NCI-H526 treated with DMSO at 0.1 percent for 48 hours (cell line): Measurements from ENCODE around the gene FBXO39.
"Not testable (repeated sequence)": the region's sequence is repeated elsewhere in the genome, so short reads cannot be mapped to it uniquely, and the experiment has no call there.

ENCODE experiments used
- DNase-seq: peaks from one replicate; lab custom pipeline; 2025; lab: John Stamatoyannopoulos, UW

The FBXO39 gene

DNA sequence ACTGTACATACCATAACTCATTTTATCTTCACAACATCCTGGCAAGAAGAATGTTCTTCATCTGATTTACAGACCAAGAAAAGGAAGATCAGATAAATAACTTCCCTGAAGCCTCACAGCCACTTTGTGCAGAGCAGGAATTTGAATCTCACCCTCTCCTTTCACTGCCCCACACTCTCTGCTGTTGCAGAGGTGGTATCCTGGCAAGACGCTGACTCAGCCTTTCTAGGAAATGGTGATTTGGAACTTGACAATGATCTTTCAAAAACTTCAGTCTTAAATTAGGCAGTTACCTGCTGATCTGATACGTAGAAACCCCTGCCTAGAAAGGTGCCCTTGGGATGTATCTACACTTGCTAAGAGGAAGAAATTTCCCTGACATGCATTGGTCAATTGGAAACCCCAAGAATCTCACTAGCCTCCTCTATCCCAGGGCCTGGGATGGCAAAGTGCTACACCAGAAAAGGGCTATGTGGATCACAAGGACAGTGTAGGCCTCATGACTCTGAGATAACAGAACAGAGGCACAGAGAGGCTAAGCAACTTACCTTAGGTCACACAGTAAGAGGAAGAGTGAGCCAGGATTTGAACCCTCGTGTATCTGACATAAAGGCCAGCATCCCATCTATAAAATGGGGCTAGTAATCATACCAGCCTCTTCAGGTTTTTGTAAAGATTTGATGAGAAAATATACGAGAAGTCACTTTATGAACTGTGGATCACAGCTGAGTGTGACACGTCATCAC lies 17.9 kb downstream of the FBXO39 start:
- DNase-seq = no peak

DNA sequence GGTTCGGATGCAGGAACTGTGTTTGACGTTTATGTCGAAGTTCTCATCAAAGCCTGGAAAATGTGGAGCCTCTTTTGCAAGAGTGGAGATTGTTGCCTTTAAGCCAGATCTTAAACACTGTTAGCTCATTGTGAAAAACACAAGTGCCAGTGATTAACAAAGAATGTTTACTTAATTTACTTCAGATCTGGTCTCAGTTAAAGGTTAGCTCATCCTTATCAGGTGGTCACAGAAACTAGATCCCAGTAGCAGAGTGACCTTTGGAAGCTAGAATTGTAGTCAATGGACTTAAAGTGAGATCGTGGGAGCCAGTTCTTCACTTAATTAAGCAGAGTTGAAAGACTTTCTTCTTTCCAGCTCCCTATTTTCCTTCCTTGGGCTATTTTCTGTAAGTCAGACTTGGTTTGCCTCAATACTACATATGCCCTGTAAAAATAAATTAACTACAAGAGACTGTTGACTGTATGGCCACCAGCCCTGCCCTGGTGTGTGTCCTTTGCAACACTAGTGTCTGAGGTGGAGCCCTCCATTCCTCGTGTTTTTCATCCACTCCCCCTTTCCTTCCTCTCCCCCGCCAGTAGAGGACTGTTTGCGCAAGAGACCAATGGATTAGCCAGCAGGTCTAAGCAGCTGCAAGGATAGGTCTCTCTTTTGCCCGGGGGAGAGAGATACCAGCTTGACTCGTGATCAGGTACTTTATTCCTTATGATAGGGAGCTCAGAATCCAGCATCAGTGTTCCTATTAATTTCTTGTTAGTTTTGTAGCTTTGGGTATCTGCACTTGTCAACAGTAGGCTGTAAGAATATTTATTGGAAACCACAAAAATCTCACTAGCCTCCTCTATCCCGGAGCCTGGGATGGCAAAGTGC lies 20.2 kb downstream of the FBXO39 start:
- no peak for DNase-seq

DNA sequence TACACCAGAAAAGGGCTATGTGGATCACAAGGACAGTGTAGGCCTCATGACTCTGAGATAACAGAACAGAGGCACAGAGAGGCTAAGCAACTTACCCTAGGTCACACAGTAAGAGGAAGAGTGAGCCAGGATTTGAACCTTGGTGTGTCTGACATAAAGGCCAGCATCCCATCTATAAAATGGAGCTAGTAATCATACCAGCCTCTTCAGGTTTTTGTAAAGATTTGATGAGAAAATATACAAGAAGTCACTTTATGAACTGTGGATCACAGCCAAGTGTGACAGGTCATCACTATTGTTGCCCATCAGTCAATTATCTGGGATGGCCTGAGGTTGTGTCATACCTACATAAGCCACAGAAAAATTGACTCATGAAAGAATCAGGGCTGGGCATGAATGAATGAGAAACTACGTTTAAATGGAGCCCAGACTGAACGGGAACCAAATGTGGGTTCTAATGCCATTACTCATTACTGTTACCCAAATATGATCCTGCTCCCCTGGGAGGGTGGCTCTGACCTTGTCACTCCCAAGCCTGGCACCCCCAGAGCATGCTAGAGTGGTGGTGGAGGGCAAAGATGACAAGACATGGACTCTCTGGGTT lies 21.0 kb downstream of the FBXO39 start:
- DNase-seq = no peak

DNA sequence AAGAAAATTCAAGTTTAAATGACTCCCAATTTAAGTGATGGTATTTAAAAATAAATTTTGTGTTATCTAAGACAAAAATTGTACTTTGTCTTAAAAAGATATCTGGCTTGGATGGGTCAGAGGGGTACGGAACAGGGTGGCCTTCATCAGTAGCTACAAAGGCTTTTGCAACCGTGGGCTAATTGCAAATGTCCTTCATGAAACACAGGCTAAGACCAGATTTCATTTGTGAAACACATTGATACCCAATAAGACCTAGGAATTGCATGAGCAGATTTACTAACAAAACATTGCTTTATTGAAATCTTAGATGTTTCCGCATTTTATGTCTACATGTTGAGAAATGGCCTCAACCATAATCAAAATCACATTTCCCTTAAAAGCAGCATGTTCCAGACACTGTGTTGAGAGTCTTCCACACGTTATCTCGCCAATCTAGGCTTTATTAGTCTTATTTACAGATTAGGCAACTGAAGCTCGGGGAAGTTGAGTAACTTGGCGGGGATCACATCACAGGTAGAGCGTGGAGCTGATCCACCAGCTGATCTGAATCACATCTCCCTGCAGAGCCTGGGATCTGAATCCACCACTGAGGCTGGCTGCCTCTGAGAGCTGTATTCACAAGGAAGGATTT lies 21.8 kb downstream of the FBXO39 start:
- no peak for DNase-seq

DNA sequence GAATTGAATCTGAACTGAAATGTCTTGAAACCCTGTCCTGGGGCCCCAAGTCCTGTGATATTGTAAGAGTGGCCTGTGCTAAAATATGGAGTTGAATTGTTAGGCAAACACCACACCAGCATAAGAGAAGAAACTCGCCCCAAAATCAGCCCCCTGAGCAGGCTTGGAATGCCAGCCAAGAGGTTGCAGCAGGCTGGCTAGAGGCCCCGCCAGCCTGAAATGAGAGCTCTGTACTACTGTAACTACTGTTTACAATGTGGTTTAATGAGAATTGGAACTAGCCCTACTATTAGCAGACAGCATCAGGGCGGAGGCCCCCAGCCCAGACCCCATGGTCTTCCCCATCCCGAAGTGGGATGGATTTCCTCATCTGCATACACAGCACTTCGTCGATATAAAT lies 23.7 kb downstream of the FBXO39 start:
- DNase-seq = no peak

DNA sequence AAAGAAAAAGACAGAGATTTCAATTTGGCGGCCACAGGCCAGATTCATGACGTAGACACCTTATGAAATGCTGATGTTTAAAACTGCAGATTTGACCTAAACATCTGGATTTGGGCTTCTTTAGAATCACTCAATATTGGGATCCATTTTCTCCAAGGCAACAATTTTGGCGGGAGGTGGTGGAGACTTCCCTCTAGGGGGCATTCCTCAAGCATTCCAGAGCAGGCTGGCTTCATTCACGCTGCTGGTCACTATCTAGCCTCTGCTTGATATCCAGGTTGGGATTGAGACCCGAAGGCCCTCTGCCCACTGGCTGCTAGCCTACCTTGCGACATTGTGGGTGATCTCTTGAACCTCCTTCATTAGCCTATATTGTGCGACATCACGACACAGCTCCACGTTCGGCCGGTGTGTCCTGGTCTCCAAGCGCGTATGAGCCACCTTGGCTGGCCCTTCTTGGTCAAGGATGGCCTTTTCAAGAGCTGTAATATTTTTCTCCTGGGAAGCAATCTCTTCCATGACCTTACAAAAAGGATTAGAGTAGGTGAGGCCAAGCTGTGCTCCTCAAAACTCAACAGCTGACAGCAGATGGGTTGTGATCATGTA lies 24.5 kb downstream of the FBXO39 start:
- DNase-seq = no peak

DNA sequence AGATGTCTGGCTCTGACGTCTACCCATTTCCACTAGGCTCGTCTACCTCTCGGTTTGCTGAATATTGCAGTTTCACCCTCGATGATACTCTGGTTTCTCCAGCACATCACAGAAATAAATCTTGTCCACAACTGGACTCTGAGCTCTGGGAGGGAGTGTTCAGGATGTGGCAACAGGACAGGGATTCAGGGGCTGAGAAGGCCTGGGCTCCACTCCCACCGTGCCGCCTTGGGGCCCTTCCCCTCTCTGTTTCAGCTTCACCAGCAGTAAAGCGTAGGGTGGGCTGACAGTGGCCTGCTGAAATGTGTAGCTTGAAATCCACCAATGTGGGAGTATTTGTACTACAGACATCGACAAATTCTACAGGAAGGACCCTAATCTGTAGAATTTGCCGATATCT lies 35.5 kb downstream of the FBXO39 start:
- DNase-seq = no peak

DNA sequence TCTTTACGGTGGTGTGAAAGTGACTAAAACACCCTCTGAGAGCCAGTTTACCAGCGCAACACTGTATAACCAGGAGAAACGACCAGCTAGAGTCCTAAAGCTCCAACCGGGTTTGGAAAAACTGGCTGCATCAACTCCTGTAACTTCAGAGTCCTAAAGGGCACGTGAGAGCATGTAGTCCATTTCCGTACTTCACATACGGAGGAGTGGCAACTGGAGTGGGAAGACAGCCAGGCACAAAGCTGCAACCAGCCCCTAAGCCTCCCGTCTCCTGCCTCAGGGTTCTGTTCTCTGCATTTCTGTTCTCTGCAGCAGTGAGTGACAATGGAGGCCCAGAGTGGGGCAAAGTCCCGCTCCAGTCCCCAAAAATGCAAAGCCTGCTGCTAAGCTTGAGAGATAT lies 36.3 kb downstream of the FBXO39 start:
- no peak for DNase-seq

DNA sequence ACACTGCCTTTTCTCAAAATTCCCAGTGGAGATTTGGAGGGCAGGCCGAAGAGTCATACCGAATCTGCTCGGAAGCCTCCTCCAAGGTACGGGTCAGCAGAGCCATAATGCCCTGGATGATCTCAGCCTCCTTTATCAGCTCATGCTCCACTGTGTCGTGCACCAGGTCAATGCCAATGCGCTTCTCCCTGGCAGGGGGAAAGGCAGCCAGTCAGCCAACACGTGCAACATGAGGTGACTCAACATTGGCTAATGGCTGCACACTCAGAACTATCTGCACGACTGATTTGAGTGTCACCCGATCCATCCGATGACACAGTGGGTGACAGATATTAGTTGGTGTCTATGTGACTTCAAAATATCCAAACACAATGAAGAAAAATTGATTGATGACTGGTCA lies 39.8 kb downstream of the FBXO39 start:
- DNase-seq = no peak

DNA sequence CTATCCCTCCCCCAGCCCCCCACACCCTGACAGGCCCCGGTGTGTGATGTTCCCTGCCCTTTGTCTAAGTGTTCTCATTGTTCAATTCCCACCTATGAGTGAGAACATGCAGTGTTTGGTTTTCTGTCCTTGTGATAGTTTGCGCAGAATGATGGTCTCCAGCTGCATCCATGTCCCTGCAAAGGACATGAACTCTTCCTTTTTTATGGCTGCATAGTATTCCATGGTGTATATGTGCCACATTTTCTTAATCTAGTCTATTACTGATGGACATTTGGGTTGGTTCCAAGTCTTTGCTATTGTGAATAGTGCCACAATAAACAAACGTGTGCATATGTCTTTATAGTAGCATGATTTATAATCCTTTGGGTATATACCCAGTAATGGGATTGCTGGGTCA lies 40.4 kb downstream of the FBXO39 start:
- DNase-seq = not testable (repeated sequence)

DNA sequence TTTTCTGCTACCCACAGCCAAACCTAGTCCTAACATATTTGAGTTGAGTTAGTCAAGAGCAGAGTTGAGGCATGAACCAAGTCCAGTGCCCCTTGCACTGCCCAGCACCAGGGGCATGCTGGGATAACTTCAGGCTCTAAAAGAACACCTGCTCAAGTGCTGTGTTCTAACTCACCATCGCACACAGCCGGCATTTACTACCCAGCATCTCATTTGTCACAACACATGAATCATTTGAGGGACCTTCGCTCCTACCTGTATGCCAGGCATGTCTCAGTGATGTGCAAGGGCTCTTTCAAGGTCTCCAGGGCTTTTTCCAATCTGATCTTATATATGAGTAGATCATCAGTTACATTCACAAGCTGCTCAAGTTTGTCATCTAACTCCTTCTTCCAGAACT lies 42.9 kb downstream of the FBXO39 start:
- no peak for DNase-seq

DNA sequence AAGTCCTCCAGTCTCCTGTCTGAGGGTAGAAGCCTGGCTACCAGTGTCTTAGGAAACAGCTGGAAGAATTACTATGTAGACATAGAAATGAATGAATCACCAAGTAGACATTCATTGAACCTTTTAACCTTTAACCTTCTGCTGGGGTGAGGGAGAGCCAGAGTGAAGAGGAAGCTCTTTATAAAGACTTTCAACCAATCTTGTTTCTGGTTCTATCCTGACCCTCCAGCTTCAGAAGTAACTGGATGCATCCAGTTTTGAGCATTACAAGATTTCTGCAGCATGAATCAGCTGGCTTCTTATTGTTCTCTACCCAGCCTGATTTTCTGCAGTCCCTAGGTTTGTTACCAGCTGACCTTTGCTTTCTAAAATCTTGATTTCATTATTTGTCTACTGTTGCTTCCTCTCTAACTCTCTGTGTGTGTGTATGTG lies 47.0 kb downstream of the FBXO39 start:
- no peak for DNase-seq

DNA sequence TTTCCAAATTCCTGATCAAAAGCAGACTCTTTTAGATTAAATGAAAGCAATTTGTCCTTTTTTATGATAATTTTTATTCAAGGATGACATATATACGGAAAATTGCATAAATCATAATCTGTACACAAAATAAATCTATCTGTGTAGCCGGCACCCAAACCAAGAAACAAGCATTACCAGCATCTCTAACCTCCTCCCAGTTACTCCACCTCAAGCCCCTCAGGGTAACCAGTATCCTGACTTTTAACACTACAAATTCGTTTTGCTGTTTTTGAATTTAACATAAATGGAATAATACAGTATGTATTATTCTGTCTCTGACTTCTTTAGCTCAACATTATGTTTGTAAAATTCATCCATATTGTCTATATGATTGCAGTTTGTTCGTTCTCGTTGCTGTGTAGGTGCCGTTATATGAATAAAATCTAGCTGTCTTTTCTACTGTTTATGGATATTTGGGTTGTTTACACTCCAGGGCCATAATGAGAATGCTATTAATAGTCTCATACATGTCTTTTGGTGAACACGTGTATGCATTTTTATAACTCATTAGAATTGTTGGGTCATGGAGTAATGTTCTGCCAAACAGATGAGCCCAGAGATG lies 54.5 kb downstream of the FBXO39 start:
- no peak for DNase-seq

DNA sequence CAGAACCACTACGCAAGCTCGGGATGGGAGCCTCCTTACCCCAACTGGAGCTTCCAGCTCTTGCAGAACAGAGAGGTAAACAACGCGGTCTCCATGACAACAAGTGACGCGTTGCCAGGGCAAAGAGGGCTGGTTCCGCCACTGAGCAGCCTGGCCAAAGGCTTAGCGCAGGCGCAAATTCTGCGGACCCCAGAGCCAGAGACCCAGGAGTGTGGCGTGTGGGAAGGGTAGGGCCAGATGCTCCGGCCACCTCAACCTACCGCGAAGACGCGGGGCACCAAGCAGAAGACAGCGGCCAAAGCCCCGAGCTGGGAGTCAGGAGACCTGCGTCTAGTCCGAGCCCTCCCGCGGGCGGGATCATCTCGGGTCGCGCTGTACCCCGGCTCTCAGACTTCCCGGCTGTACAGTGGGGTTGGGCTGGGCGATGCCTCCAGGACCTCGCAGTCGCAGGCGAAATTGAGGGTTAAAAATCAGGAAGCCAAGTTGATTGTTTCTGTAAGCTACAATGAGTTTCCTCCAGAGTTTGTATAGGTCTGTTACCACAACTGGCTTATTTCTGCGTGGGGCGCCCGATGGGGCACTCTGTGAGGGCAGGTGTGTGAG lies 55.7 kb downstream of the FBXO39 start, which contains the start of gene TEKT1:
TSS of gene TEKT1 (minus strand) at position 69 of the 603 bp plus-strand sequence. CDS start 1,353 bp downstream, outside the sequence.
- peak; percentile 7 for DNase-seq
